SHP77 (cell line): ENCODE data around the gene ZMYND11.

Experiments used
- DNase-seq, 2 experiments: peaks; one replicate each; lab custom pipeline; 2025; lab: John Stamatoyannopoulos, UW

The ZMYND11 gene

DNA sequence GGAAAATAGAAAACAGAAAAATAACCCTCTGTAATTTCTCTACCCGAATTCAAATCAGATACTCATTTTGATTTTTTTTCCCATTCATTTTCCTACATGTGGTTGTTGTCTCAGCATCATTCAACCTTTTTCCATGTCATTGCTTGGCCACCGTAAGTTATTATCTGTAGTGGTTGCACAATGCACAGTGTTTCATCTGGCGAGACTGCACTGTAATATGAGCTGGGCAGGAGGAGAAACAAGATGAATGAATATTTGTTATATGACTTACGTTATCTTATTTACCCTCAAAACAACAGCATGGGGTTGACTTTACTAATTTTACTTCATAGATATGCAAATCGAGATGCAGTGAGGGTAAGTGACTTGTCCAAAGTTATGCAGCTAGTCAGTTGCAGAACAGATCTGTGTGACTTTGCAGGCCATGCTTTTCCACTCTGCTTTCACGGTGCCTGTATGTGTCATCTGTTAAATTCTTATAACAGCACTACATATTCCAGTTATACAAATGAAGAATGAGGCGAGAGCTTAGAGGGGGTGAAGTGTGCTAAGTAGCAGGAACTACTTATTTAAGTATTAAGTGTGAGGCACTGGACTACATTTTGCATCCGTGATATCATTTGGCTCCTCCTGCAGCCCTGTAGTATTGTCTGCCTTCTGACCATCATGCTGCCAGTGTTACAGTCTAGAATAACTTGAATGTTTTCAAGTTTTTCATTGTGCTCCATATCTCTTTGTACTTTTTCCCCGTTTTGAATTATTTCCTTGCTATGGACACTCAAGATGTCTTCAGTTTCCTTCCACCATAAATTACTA is 56.7 kb downstream of the ZMYND11 start:
- no peak for DNase-seq

- DNase-seq = no peak
These were observed 59.0 kb downstream of the ZMYND11 start for GRCh38 chr10:194281-194680.

DNA sequence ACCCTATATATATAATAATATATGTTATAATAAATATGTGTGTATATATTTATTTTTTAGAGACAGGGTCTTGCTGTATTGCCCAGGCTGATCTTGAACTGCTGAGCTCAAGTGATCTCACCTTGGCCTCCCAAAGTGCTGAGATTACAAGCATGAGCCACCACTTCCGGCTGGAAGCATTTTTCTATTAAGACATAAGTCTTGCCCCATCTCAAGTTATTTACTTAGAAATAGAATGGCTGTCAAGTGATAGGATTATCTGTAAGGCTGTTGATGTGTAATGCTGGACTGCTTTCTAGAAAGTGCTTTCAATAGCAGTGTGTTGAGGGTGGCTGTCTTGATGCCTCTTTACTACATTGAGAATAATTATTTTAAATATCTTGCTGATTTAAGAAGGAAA is 65.2 kb downstream of the ZMYND11 start:
- DNase-seq = no peak

- DNase-seq = no peak
These were observed 66.1 kb downstream of the ZMYND11 start for GRCh38 chr10:201328-201771.

- DNase-seq = no peak
These were observed 73.4 kb downstream of the ZMYND11 start for GRCh38 chr10:208616-209015.

DNA sequence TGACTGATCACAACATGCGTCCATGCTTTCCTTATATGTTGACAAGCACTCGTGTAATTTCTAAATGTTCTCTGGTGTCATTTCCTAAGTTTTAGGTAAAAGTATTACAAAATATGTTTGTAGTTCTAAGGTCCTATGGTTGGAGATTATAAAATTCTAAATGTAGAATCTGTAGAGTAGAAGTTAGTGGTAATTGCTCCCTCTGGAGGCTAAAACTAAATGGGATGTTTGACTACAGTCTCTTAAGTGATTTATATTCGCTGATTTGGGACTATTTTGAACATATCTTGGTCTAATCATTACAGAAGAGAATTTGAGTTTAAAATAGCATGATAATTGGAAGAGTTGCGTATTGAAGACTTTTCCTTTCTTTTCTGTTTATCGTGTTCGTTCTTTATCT is 74.1 kb downstream of the ZMYND11 start:
- no peak for DNase-seq

- no peak for DNase-seq
These were observed 75.0 kb downstream of the ZMYND11 start for GRCh38 chr10:210297-210696.

- no peak for DNase-seq
These were observed 80.2 kb downstream of the ZMYND11 start for GRCh38 chr10:215444-215843.

GRCh38 chr10:218798-219197 is 83.5 kb downstream of the ZMYND11 start:
- no peak for DNase-seq

DNA sequence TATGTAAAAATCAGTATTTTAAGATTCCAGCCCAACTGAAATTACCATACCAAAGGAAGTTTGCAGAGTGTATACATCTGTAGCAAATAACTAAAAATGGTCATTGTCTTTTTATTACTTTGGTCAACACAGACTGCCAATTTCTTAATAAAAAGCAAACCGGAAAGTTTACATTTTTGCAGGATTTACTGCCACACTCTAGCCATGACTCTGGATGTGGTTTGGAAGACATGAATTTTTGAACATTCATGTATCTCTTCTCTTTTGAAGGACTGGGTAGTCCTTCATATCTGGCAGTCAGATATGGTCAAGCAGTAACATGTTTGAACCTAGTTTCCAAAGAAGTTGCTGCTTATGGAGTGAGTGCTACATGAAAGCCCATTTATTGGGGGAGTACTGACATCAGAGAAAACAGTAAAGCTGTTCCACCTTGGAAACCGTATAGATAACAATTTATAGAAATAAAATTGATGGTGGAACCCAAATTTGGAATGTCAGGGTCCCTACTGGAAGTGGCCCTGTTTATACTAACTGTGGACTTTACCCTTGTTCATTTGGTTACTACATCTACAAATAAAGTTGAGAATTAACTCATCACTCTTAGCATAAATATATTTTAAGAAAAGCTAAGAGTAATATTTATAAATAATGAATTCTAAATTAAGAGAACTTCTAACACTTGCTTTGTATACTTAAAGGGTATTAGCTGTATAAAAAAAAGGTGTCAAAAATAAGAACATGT is 84.6 kb downstream of the ZMYND11 start:
- no peak for DNase-seq

DNA sequence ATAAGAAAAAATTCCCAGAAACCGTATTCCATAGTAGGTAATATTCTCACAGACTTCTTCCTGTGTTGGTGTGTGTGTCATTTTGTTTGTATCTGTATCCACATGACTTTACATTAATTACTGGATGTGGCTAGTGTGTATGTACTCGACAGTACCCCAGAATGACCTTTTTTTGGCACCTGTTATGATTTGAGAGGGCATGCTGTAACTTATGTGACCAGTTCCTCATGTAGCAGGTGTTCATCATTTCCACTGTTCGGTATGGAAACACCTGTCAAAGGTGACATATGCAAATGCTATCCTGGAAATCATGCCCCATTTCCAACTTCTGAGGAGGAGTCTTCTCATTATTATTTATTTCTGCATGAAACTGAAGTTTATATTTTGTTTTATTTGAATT is 89.3 kb downstream of the ZMYND11 start:
- DNase-seq = peak in 1 of 2 experiments; percentile 13

- DNase-seq = no peak
These were observed 90.8 kb downstream of the ZMYND11 start for GRCh38 chr10:226018-226417.

DNA sequence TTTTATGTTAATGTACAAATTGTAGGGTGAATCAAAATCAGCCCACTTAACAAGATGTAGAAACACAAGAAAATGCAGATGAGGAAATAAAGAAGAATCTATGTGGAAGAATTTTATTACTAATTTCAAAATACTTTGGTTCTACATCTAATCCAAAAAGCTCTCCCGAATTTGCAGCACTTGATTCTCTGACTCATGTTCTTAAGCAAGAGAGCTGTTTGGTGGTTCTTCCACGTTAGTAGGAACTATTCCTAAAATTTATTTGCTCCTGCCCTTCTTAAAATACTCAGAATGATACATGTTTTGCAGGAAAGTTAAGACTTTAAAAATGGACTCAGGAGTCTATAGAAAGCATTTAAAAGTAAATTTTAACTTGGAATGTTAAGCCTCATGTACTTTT is 91.8 kb downstream of the ZMYND11 start:
- no peak for DNase-seq

GRCh38 chr10:228366-228765 is 93.1 kb downstream of the ZMYND11 start:
- no peak for DNase-seq

DNA sequence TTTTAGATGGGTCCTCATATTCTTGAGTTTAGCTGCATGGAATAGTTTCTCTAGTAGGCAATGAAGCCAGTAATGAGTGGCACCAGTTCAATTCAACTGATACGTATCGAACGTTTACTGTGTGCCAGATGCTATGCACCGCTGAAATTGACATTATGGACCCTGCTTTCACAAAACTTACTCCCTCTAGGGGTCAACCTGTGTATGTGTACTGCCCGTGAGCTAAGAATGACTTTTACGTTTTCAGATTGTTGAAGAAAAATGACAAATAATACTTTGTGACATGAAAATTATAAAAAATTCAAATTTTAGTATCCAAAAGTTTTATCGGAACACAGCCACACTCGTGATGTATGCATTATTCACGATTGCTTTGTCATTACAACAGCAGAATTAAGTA is 95.5 kb downstream of the ZMYND11 start:
- peak in 1 of 2 experiments; percentile 8 for DNase-seq

DNA sequence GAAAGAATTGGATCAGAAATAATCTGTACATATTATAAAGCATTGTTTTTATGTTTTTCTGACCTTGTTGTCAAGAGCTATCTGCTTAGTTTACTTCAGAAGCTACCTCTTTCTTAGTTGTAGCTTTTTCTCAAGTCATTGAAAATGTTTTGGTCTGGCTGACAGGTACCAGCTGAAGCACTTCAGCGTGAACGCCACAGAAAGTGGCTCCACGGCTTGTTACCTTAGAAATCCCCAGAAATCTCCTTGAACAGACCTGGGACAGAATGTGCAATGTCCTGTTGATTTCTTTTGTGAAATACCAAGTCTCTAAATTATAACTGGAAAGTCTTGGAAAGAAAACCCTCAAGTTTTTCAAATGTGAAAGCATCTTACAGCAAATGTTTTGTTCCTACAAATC is 96.8 kb downstream of the ZMYND11 start:
- no peak for DNase-seq

GRCh38 chr10:232878-233277 is 97.6 kb downstream of the ZMYND11 start:
- DNase-seq = no peak

GRCh38 chr10:234708-235406 is 99.6 kb downstream of the ZMYND11 start:
- DNase-seq = no peak

GRCh38 chr10:235915-236314 is 100.7 kb downstream of the ZMYND11 start:
- DNase-seq = no peak

- DNase-seq = no peak
These were observed 103.9 kb downstream of the ZMYND11 start for GRCh38 chr10:239109-239508.

GRCh38 chr10:241451-241850 is 106.2 kb downstream of the ZMYND11 start:
- DNase-seq = no peak

- DNase-seq = no peak
These were observed 106.8 kb downstream of the ZMYND11 start for GRCh38 chr10:241966-242643.
